Gastroesophageal sphincter (tissue), 3 donors: ENCODE data around the gene CCDC92.

Source experiments
- CTCF ChIP-seq, 4 experiments: fragments of 200-600 bp in 2 of 4; fragments of 450-650 bp in 2 of 4; sonication (generic) in 1 of 4; IDR thresholded peaks; one replicate each; pipeline ENCODE4 v1.5.1; 2017 to 2019; ENCODE audit warnings: antibody characterized with exemption in 4 of 4, mild to moderate bottlenecking in 2 of 4, moderate library complexity in 2 of 4
- EP300 ChIP-seq: sonication (generic); formaldehyde crosslinking; IDR thresholded peaks from one replicate; pipeline ENCODE4 v1.6.1; 2017; ENCODE audit warnings: antibody characterized with exemption, mild to moderate bottlenecking
- POLR2A ChIP-seq, 2 donors: fragments of 450-650 bp; IDR thresholded peaks; one replicate each; pipeline ENCODE4 v1.6.1; 2017; ENCODE audit warnings: antibody characterized with exemption in 2 of 2, mild to moderate bottlenecking in 2 of 2, moderate library complexity in 1 of 2

DNA sequence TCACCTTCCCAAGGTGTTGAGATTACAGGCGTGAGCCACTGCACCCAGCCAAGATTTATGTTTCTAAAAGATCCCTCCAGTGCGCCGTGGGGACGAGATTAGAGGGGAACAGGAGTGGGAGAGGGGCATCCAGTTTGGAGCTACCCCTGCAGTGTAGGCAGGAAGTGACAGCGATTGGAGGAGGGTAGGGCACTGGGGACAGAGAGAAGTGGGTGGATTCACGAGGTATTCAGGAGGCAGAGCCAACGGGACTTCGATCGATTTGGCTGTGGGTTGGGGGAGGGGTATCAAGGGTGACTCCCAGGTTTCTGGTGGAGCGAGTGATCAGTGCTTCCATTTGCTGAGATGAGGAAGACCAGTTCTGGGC lies 82.1 kb downstream of the CCDC92 start:
- TF ChIP-seq EP300 = no peak
- no peak for TF ChIP-seq CTCF (IDR thresholded peaks at IDR 0.05)
- no peak for TF ChIP-seq POLR2A (IDR thresholded peaks at IDR 0.05)
